Hematopoietic multipotent progenitor cell treated with erythropoietin and hydrocortisone succinate and interleukin-3 and kit ligand, for 4 days (in vitro differentiated cells): ENCODE measurements around the gene LACC1.

Experiments used
- DNase-seq: peaks from one replicate; pipeline ENCODE4 v3.0.0-alpha.2; 2015

The LACC1 gene

DNA sequence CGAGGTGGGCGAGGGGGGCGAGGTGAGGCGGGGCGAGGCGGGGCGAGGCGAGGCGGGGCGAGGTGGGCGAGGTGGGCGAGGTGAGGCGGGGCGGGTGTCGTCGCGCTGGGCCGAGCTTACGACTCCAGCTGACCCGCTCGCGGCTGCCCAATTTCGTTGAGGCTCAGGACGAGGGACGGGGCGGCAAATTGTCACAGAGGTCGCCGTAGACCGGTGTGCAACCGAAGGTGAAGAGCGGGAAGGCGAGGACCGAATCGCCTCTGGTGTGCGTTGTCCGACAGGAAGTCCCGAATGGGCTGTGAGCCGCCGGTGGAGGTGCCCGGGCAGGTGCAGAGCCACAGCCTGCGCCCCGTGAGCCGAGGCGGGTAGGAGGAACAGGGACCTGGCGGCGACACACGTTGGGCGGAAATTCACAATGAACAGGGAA lies at the start of gene LACC1:
LACC1 (plus strand) TSS at position 150 of the 427 bp plus-strand sequence. CDS start 1,082 bp downstream, outside the sequence.
- peak; percentile 35 for DNase-seq

DNA sequence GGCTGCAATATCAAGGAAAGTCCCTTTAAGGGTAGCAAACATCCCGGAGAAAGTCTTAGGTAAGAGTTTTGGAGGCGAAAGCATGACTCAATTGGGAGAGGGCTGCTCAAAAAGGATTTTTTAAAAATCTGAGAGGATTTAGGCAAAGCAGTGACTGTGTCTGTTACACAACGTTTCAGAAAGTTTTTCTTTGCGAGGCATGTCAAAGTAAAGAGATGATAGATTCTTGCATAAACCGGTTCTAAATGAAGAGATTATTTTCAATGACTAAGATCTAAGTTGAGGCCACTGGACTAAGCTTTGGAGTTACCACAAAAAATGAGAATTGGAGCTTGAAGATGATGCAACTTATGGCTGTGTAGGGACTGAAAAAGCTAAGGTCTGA lies 49.2 kb upstream of the LACC1 start:
- DNase-seq, result peak; percentile 48

DNA sequence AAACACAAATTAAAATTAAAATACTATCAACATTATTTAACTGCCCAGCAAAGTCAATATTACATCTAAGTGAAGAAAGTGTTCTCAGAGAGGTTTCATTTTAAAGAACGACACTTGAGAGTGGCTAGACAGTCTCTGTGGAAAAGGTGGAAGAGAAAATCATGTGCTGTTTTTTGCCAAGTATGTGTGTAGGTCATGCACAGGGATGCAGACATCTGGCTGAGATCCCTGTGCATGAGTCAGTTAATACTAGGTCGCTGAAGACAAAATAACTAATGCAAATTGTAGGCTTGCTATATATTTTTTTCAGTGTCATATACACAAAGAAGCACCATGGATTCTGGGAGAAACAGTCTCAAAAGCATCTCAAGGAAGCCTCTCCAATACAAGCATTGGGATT lies 48.6 kb upstream of the LACC1 start:
- no peak for DNase-seq

DNA sequence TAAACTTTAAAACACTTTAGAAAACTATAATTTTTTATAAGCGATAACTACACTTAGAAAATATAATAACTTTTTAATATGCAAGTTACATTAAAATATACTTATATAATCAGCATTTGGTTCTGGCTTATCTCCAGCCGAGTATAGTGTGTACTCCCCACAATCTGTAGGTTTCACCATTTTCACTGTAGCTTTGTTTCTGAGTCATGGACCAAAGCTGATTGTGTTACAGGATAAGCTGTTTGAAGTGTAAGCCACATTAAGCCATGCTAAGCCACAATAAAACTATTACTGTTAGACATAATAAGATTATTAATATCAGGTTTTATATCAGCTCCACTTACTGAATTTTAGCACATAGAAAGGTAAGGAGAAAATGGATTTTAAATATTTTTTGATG lies 44.0 kb upstream of the LACC1 start:
- peak; percentile 79 for DNase-seq

DNA sequence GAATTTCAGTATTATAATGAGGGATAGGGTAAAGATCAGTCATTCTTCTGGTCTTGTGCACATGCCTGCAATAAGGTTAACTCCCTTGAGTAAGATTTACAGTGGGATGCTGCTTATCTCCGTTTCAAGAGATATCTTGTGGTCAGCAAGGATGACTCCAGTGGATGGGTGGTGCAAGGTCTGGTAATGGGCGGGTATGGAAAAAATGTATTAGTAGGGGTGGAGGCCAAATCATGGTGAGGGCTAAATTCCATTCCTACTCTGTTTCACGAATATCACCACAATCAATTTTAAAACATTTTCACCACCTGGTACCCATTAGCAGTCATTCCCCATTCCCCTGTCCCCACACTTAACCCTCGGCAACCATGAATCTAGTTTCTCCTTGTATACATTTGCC lies 40.8 kb upstream of the LACC1 start:
- peak; percentile 72 for DNase-seq

DNA sequence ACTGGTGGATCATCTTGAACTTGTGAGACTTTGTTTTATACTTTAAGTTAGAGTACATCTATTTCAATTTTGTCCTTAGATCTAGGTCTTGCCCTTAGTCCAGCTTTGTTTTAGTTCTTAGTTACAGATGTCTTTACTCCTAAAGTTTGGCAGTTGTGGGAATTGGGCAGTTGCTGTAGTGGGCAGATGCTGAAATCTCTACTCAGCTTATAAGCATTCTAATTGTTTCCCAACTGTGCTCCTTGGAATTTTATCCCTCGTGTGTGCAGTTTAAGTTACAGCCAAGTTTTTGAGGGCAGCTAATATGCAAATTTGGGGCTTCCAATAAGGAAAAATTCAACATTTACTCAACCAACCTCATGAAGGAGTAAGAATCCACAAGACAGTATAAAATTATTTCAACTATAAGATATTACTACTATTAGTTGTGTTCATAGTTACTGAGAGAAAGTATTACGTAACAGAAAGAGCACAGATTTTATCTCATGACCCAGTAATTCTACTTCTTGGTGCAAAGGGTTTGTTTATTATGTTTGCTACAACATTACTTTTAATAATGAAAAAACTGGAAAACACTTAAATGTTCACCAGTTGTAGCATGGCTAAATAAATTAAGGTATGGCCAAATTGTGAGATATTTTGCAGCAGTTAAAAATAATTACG lies 33.1 kb upstream of the LACC1 start:
- DNase-seq, result peak; percentile 13

DNA sequence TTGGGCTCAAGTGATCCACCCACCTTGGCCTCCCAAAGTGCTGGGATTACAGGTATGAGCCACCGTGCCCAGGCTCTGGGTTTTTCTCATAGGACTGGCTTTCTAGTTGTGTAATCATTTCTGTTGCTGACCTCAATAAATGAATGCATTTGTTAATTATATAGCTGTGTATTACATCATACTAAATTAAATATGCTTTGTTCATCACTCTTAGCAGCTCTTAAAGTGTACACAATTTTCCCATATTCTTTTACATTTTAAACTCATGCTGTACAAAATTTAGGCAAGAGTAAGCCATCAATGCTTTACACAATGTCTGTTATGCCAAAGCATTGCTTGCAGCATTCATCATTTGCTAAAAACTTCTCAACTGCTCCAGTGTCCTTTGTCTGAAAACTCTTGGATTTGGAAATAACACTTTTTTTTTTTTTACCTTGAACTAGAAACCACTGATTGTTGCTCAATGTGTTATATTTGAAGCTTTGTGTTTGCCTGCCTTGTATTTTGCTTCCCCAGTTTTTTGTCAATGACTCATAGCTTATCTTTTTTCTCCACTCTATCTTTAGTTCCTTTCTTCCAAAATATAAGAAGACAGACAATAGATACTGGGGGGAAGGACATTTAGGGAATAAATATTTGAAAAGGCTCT lies 31.6 kb upstream of the LACC1 start:
- DNase-seq, result peak; percentile 75

DNA sequence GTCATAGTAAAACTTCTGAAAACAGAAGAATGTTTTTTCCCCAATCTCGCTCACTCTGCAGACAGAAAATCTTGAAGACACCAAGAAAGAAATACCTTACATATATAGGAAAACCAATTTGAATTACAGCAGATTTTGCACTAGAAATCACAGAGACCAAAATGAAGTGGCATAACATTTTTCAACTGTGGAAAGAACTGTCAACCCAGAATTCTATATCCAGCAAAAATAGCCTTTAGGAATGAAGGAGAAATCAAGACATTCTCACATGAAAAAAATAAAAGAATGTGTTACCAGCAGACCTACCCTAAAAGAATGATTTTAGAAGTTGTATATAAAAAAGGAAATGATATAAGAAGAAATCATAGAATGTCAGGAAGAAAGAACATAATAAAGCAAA lies 28.8 kb upstream of the LACC1 start:
- no peak for DNase-seq

DNA sequence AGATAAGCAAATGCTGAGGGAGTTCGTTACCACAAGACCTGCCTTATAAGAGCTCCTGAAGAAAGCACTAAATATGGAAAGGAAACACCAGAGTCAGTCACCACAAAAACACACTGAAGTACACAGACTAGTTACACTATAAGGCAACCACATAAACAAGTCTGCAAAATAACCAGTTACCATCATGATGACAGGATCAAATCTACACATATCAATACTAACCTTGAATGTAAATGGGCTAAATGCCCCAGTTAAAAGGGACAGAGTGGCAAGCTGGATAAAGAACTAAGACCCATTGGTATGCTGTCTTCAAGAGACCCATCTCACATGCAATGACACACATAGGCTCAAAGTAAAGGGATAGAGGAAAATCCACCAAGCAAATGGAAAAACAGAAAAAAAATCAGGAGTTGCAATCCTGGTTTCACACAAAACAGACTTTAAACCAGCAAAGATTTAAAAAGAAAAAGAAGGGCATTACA lies 26.7 kb upstream of the LACC1 start:
- DNase-seq, result no peak

DNA sequence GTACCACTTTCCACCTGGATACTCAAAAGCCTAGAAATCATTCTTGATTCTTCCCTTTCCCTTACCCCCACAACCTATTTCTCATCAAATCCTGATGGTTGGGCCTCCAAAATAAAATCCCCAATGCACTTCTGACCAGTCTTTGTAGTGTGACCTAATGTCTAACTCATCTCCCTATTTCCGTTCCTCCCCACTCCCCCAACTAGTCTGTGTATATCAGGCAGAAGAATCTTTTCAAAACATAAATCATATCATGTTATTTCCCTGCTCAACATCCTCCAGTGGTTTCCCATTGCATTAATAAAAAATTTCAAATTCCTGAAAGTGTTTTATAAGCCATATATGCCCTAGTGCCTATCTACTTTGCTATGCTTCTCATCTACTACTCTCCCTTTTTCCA lies 17.8 kb upstream of the LACC1 start:
- DNase-seq, result no peak

DNA sequence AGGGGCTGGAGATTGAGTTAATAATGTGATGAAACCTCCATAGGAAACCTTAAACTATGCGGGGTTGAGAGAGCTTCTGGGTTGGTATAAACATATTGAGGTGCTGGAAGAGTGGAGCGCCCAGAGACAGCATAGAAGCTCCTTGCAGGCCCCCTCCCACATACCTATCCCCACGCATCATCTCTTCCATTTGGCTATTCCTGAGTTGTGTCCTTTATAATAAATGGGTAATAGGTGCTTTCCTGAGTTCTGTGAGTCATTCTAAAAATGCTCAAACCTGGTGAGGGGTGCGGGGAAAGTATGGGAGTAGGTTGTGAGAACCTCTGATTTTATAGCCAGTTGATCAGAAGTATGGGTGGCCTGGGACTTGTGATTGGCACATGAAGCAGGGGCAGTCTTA lies 14.8 kb upstream of the LACC1 start:
- DNase-seq, result no peak

DNA sequence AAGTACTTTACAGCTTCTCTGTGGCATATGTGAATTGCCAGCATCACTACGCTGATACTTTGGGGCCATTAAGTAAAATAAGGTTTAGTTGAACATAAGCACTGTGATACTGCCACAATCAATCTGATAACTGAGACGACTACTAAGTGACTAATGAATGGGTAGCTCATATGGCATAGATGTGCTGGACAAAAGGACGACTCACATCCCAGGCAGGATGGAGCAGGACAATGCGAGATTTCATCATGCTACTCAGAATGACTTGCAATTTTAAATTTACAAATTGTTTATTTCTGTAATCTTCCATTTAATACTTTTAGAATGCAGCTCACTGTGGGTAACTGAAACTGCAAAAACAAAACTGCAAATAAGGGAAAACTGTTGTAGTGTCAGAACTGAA lies 13.8 kb upstream of the LACC1 start:
- DNase-seq, result no peak

DNA sequence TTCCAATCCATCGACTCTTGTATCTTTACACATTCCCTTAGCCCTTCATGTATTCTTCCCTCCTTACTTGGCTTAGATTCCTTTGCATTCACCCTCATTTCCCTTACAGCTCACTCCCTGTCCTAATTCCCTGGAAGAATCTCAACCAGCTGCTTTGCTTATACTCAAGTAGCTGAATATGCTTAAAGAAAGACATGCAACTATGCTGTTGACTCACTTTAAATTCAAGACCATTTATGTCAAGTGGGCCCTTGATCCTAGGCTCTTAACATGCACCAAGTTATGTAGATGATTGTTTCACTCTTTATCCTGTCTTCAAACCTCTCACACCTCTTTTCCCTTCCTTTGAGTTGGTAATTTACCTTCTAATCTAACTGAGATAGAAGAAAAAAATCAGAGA lies 7.5 kb upstream of the LACC1 start:
- no peak for DNase-seq

DNA sequence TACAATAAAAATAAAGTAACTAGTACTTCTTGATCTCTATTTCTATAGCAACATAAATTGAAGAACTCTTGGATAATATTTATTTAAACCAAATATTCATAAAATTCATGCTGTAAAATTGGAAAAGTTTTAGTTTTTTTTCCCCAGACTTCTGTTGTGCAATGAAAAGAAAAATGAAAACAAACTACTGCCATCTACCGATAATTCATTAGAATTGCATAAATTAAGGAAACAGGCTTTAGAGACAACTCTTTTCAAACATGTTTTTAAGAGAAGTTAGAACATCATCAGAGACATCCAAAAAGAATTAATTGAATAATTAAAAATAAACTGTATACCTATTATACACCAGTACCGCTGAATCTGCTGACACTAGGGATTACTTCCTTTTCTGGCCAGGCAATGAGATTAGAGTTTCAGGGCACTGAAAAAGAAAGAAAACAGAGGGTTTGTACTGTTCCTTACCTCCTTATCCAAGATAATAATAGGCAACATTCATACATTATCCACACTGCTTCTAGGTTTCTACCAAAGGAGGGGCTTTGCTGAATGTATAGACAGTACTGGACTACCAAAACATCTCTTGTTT lies 5.1 kb upstream of the LACC1 start:
- peak; percentile 64 for DNase-seq

DNA sequence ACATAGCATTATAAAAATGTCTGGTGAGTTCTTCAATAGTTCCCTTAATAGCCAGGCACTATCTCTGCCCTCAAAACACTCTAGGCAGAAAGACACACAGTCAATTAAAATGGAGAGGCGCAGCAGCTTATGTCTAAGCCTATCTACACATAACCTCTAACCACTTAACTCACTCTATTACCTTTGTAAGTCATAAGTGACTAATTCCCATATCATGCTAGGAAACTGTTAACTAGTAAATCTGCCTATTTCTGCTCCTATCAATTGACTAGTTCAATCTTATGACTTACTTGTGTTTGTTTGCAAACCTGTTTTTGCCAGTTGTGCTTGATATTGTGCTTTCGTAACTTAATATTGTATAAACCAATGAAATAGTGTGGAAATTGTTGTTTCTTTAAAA lies 3.3 kb upstream of the LACC1 start:
- DNase-seq, result no peak

DNA sequence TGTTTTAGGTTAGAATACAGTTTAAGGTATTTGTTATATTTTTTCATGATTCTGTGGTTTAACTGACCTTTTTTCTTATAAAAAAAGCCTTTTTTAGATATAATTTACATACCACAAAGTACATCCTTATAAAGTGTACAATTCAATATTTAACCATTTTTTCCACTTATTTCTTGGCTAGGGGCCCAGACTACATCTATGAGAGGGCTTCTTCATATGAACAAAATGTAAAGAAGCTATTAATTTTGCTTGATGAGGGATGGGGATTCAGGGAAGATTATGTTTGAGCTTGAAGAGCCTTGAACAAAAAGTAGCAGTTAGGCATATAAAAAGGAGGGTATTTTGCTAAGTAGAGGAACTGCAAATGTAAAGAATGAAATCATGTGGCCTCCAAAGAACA lies 2.4 kb upstream of the LACC1 start:
- DNase-seq, result peak; percentile 24

DNA sequence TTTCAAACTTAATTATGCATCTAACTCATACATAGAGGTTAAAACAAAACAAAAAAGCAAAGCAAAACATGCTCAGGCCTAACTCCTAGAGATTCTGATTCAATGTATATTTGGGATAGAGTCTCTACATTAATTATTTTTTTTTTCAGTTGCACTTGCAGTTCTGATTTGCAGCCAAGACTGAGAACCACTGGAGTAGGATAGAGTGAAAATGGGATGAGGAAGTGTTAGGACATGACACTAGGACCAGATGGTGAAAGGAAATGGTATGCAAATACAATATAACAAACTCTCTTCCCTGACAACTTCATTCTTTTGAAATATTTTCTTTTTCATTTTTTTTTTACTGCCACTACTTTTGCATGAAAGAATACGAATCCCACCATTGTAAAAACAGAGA lies 1.9 kb upstream of the LACC1 start:
- DNase-seq, result no peak

DNA sequence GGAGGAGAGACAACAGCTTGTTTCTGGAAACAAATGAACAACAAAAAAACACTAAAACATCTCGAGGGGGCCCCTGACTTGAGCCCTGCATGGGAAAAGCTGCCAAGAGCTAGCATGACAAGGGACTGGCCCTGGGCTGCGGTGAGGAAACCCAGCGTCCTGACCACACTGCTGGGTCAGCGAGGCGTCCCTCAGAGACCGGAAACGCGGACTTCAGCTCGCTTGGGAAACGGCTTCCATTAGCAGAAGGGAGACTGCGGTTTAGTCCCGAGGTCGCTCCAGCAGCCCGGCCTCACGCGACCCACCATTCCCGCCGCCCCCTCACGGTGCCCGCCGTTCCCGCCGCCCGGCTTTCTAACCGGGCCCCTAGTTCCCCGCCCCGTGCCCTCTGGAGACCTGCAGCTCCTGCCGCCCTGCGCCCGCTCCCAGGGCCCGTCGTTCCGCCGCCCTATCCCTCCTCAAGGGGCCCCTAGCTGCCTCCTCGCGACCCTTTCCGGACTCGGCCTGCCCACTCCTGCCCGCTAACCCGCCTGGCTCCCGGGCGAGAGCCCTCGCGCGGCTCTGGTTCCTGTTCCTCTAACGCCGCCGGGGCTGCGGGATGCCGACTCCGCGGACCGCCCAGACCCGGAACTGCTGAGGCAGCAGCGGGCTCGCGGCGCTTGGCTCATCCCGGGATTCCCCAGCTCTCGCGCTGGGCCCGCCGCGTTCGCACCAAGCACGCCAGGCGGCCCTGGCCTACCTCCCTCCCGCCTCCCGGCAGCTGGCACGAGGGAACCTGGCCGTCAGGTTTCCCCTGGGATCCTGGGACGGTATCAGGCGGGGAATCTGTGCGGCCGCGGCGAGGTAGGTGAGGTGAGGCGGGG lies 581 bp upstream of the LACC1 start, which contains the start of gene CCDC122:
CCDC122 (minus strand) TSS at position 849 of the 863 bp plus-strand sequence. CDS start 10,364 bp downstream, outside the sequence.
- peak; percentile 89 for DNase-seq

DNA sequence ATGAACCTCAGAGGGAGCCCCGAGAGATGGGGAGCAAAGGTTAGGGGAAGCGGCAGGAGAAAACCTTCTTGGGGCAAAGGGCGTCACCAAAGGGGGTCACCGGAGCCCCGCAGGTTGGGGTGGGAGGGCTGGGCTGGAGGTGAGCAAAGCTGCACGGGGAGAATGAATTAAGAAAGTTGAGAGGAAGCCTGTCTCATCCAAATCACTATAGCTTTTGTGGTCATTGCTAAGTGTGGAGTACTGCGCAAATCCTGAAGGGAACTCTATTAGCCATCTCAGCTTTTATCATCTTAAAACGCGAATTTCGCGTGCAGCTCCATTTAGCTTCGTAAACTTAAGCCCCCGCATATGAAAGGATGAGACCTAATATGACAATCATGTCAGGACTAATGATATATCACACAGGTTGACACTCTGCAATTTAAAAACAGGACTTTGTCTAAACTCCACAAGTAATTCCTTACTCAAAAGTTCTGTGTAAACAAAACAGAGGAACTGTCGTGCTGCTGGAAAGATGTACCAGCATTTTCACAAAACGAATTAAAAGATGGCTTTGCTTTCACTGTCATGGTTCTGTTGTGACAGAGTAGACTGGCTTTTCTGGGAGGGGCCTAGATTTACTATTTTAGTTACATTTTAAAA lies 631 bp downstream of the LACC1 start:
- peak; percentile 14 for DNase-seq

DNA sequence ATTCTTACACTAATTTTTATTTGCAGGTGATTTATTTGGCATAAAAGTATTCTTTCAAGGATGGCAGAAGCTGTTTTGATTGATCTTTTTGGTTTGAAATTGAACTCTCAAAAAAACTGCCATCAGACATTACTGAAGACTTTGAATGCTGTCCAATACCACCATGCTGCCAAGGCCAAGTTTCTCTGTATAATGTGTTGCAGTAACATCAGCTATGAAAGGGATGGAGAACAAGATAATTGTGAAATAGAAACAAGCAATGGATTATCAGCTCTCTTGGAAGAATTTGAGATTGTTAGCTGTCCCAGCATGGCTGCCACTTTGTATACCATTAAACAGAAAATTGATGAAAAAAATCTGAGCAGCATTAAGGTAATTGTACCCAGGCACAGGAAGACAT lies 1.2 kb downstream of the LACC1 start:
- no peak for DNase-seq

DNA sequence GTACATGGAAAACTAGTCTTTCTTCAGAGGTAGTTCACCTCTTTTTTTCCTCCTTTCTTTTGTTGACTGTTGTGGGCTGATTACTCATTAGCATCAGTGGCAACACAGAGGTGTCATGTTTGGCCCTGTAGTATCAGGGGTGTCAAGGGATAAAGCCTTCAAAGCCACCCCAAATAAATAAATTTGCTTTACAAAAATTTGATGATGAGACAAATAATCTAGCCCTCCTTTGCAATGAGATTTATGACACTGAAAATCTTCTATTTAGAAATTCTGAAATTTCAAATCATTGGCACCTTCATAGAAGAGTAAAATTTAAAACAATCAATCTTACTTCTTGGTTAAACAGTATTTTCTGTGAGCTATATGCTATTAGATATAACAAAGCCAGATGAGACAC lies 1.9 kb downstream of the LACC1 start:
- DNase-seq, result no peak

DNA sequence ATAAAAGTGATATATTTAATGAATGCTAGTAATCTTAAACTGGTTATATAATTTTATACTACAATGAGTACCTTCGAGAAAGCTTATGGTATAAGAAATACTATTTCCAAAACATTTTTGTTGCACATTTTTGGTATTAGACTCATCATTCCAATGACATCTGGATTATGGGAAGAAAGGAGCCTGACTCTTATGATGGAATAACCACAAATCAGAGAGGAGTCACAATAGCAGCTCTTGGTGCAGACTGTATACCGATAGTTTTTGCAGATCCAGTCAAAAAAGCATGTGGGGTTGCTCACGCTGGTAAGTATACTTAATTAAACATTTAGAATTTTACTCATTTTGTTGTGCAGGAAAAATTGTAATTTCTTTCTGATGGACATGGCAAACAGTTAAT lies 3.9 kb downstream of the LACC1 start:
- DNase-seq, result no peak

DNA sequence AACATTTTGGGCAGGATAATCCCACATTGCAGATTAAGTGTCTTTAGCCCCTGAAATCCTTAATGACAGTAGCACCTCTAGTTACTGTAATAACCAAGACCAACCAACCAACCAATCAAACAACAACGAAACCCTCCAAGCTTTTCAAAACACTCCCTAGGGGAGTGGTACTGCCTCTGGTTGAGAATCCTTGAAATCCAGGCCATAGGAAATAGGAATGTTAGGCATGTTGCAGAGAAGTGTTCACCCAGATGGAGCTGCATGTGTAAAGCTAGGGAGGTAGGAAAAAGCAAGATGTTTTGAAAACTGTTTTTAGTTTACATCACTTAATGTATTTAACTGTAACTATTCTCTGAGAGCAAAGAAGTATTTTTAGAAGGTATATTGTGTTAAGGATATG lies 4.5 kb downstream of the LACC1 start:
- DNase-seq, result no peak
